ENCODE data around the gene NAXD. TPM values are rescaled to one million over a fixed set of nuclear protein-coding genes. Genes with fewer than 3 reads are reported as not detected.

The NAXD gene
- total RNA-seq, 1 experiment from 2014 or later, result 32.1 TPM

GRCh38 chr13:110570886-110571285 is 44.5 kb upstream of the NAXD start (continued):
- TF ChIP-seq, protein P1, sequence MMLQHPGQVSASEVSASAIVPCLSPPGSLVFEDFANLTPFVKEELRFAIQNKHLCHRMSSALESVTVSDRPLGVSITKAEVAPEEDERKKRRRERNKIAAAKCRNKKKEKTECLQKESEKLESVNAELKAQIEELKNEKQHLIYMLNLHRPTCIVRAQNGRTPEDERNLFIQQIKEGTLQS (IDR thresholded peaks at IDR 0.05), result no peak

GRCh38 chr13:110571896-110572777 is 43.2 kb upstream of the NAXD start:
- Histone ChIP-seq H3K4me1 (ENCODE audit: control insufficient read depth in 1 of 2, insufficient read depth in 2 of 2, low read length in 2 of 2) (peaks cover 3 to 17% of the 10 kb centered on the region in 2 experiments), H3K9ac (ENCODE audit: low read length) (no peak overlapping the region), H3K4me2 (ENCODE audit: low read length) (no peak overlapping the region), H3K36me3 (ENCODE audit: control insufficient read depth in 1 of 2, insufficient read depth in 2 of 2, low read length in 2 of 2) (no peaks in the 10 kb centered on the region), H4K20me1 (ENCODE audit: insufficient read depth) (no peaks in the 10 kb centered on the region), H3K27me3 (ENCODE audit: insufficient read depth, low read length) (no peaks in the 10 kb centered on the region), H3K9me3 (ENCODE audit: control insufficient read depth in 1 of 2, insufficient read depth in 1 of 2, low read depth in 1 of 2, low read length in 2 of 2) (no peaks in the 10 kb centered on the region), H3K9me2 (ENCODE audit: insufficient read depth) (no peaks in the 10 kb centered on the region), H3K79me2 (ENCODE audit: insufficient read depth, low read length) (no peaks in the 10 kb centered on the region), H2AFZ (ENCODE audit: low read depth, low read length, poor library complexity, severe bottlenecking) (no peak overlapping the region), H3K4me3 (replicated peaks in 1 of 2; ENCODE audit: low read depth in 1 of 2, low read length in 2 of 2) (no peak overlapping the region), H3K27ac (ENCODE audit: low read depth, low read length) (no peak overlapping the region)
- ChIA-PET RAD21 (ENCODE audit: low non-redundant PET in 1 of 2, low total read pairs in 2 of 2, uncharacterized antibody in 2 of 2, unreplicated experiment in 2 of 2) (no interaction called here), CTCF (no interaction called here), POLR2A (no interaction called here)
- intact Hi-C loops (cut with micrococcal nuclease), result no loop called here
- no TSS peak for BruUV-seq (replicated peaks)
- ATAC-seq (no peak), DNase-seq (ENCODE audit: low read depth, low spot score) (no peak)
- no peak for TF ChIP-seq ZNF274 (IDR thresholded peaks at IDR 0.05; ENCODE audit: low read depth, low read length)
- TF ChIP-seq ZBTB33 (IDR thresholded peaks at IDR 0.05; ENCODE audit: extremely low read depth, insufficient replicate concordance, low read length), result no peak
- TF ChIP-seq, protein P2, sequence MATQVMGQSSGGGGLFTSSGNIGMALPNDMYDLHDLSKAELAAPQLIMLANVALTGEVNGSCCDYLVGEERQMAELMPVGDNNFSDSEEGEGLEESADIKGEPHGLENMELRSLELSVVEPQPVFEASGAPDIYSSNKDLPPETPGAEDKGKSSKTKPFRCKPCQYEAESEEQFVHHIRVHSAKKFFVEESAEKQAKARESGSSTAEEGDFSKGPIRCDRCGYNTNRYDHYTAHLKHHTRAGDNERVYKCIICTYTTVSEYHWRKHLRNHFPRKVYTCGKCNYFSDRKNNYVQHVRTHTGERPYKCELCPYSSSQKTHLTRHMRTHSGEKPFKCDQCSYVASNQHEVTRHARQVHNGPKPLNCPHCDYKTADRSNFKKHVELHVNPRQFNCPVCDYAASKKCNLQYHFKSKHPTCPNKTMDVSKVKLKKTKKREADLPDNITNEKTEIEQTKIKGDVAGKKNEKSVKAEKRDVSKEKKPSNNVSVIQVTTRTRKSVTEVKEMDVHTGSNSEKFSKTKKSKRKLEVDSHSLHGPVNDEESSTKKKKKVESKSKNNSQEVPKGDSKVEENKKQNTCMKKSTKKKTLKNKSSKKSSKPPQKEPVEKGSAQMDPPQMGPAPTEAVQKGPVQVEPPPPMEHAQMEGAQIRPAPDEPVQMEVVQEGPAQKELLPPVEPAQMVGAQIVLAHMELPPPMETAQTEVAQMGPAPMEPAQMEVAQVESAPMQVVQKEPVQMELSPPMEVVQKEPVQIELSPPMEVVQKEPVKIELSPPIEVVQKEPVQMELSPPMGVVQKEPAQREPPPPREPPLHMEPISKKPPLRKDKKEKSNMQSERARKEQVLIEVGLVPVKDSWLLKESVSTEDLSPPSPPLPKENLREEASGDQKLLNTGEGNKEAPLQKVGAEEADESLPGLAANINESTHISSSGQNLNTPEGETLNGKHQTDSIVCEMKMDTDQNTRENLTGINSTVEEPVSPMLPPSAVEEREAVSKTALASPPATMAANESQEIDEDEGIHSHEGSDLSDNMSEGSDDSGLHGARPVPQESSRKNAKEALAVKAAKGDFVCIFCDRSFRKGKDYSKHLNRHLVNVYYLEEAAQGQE (IDR thresholded peaks at IDR 0.05; ENCODE audit: low read depth), result no peak
- TF ChIP-seq EZH2 (IDR thresholded peaks at IDR 0.05), result no peak
- TF ChIP-seq SRF (IDR thresholded peaks at IDR 0.05; ENCODE audit: low read depth), result no peak
- TF ChIP-seq ELF1 (IDR thresholded peaks at IDR 0.05; ENCODE audit: borderline replicate concordance, low read depth), result no peak
- TF ChIP-seq CBX3 (IDR thresholded peaks at IDR 0.05; ENCODE audit: low read depth), result no peak
- TF ChIP-seq, protein P3, sequence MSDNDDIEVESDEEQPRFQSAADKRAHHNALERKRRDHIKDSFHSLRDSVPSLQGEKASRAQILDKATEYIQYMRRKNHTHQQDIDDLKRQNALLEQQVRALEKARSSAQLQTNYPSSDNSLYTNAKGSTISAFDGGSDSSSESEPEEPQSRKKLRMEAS (IDR thresholded peaks at IDR 0.05), result no peak
- no peak for TF ChIP-seq CEBPB (IDR thresholded peaks at IDR 0.05; ENCODE audit: low read depth)
- TF ChIP-seq SP1 (IDR thresholded peaks at IDR 0.05; ENCODE audit: low read depth), result no peak
- no peak for TF ChIP-seq ZFX (IDR thresholded peaks at IDR 0.05)

Data from HCT116 (cell line).